Type B pancreatic cell (in vitro differentiated cells): ENCODE results near the gene SAMD14. TPM values are rescaled to one million over a fixed set of nuclear protein-coding genes. Genes with fewer than 3 reads are reported as not detected.

Source experiments
- DNase-seq: peaks from one replicate; pipeline ENCODE4 v3.0.0; 2021; ENCODE audit warnings: mixed read lengths; ENCODE audit not compliant: unreplicated experiment; ENCODE audit errors: extremely low spot score
- H3K27ac Mint-ChIP-seq: 2 replicates; pipeline ENCODE4 v1.8.0; 2021; ENCODE audit warnings: mild to moderate bottlenecking, mixed read lengths
- H3K27me3 Mint-ChIP-seq: 2 replicates; pipeline ENCODE4 v1.8.0; 2021; ENCODE audit warnings: mixed read lengths
- H3K36me3 Mint-ChIP-seq: 2 replicates; pipeline ENCODE4 v1.8.0; 2021; ENCODE audit warnings: mixed read lengths
- H3K4me1 Mint-ChIP-seq: one replicate; pipeline ENCODE4 v1.8.0; 2021; ENCODE audit warnings: mixed read lengths; ENCODE audit not compliant: unreplicated experiment
- H3K4me3 Mint-ChIP-seq: 2 replicates; pipeline ENCODE4 v1.8.0; 2021; ENCODE audit warnings: mild to moderate bottlenecking, mixed read lengths
- H3K9me3 Mint-ChIP-seq: 2 replicates; pipeline ENCODE4 v1.8.0; 2021; ENCODE audit warnings: mixed read lengths
- CTCF ChIP-seq: fragments of 200-600 bp; sonication (generic); conservative IDR thresholded peaks from 2 replicates; pipeline ENCODE4 v1.5.0; 2021; ENCODE audit warnings: antibody characterized with exemption, mild to moderate bottlenecking
- total RNA-seq: library from RNA; stranded (reverse); gene quantifications from 2 replicates; pipeline ENCODE4 v1.2.1, GENCODE V29; 2021; ENCODE audit warnings: low replicate concordance

The SAMD14 gene
- total RNA-seq, 1 donor from 2014 or later, result 14.1 TPM

GRCh38 chr17:50157891-50158290 is 27.9 kb upstream of the SAMD14 start:
- peaks cover 16% of the 10 kb centered on the region for H3K4me1 Mint-ChIP-seq
- no peak for TF ChIP-seq CTCF
- no peak for DNase-seq
- no peak overlapping the region for H3K4me3 Mint-ChIP-seq
- H3K27ac Mint-ChIP-seq, result no peak overlapping the region
- H3K9me3 Mint-ChIP-seq, result no peaks in the 10 kb centered on the region
- peaks cover 10% of the 10 kb centered on the region for H3K27me3 Mint-ChIP-seq
- H3K36me3 Mint-ChIP-seq, result no peaks in the 10 kb centered on the region

GRCh38 chr17:50155115-50155819 is 25.3 kb upstream of the SAMD14 start:
- TF ChIP-seq CTCF, result no peak
- H3K4me1 Mint-ChIP-seq, result peaks cover 10% of the 10 kb centered on the region
- DNase-seq, result no peak
- H3K27ac Mint-ChIP-seq, result no peak overlapping the region
- H3K27me3 Mint-ChIP-seq, result no peaks in the 10 kb centered on the region
- H3K4me3 Mint-ChIP-seq, result no peak overlapping the region
- H3K9me3 Mint-ChIP-seq, result no peaks in the 10 kb centered on the region
- no peaks in the 10 kb centered on the region for H3K36me3 Mint-ChIP-seq

- Mint-ChIP-seq H3K9me3 (no peaks in the 10 kb centered on the region), H3K4me1 (peaks cover 10% of the 10 kb centered on the region), H3K27ac (no peak overlapping the region), H3K27me3 (no peaks in the 10 kb centered on the region), H3K36me3 (no peaks in the 10 kb centered on the region), H3K4me3 (no peak overlapping the region)
- TF ChIP-seq CTCF, result no peak
- no peak for DNase-seq
Observed at GRCh38 chr17:50154604-50155003, 24.6 kb upstream of the SAMD14 start.

GRCh38 chr17:50153650-50154575 is 24.0 kb upstream of the SAMD14 start:
- H3K36me3 Mint-ChIP-seq, result no peaks in the 10 kb centered on the region
- H3K27me3 Mint-ChIP-seq, result no peaks in the 10 kb centered on the region
- TF ChIP-seq CTCF, result no peak
- DNase-seq, result no peak
- peaks cover 10% of the 10 kb centered on the region for H3K4me1 Mint-ChIP-seq
- H3K4me3 Mint-ChIP-seq, result no peak overlapping the region
- H3K9me3 Mint-ChIP-seq, result no peaks in the 10 kb centered on the region
- H3K27ac Mint-ChIP-seq, result no peak overlapping the region

GRCh38 chr17:50152736-50153135 is 22.8 kb upstream of the SAMD14 start:
- Mint-ChIP-seq H3K9me3 (no peaks in the 10 kb centered on the region), H3K27me3 (no peaks in the 10 kb centered on the region), H3K4me1 (peaks cover 16% of the 10 kb centered on the region), H3K4me3 (no peak overlapping the region), H3K36me3 (no peaks in the 10 kb centered on the region), H3K27ac (no peak overlapping the region)
- TF ChIP-seq CTCF, result no peak
- no peak for DNase-seq
